AG04450 (cell line): Measurements from ENCODE around the gene KHDC3L. TPM values are rescaled to one million over a fixed set of nuclear protein-coding genes. Genes with fewer than 3 reads are reported as not detected.

Experiments
- CTCF ChIA-PET: fragments of 300-600, 350-600 bp; formaldehyde crosslinking; extraction: SDS; loops from one replicate; lab custom pipeline; 2022; ENCODE audit warnings: antibody characterized with exemption, inconsistent platforms; lab: Charles Lee
- POLR2A ChIA-PET: fragments of 350-600 bp; formaldehyde crosslinking; extraction: SDS; loops from one replicate; lab custom pipeline; 2021; ENCODE audit warnings: antibody characterized with exemption, inconsistent platforms; lab: Yijun Ruan, JAX
- DNase-seq: peaks from one replicate; pipeline ENCODE4 v3.0.0-alpha.2; 2011; ENCODE audit warnings: low read depth, low spot score
- H3K27ac ChIP-seq: one replicate; pipeline ENCODE4 v1.5.1; 2012; ENCODE audit warnings: low read depth, low read length, control low read depth
- H3K27me3 ChIP-seq: one replicate; pipeline ENCODE4 v1.6.0; 2012; ENCODE audit warnings: low read length; ENCODE audit not compliant: control insufficient read depth, insufficient read depth
- H3K4me3 ChIP-seq: 2 replicates; pipeline ENCODE4 v1.5.1; 2011; ENCODE audit warnings: mild to moderate bottlenecking, low read depth, low read length, control low read depth
- H3K9me3 ChIP-seq: 2 replicates; pipeline ENCODE4 v1.5.1; 2012; ENCODE audit warnings: low read length; ENCODE audit not compliant: control insufficient read depth, insufficient read depth
- CTCF ChIP-seq: IDR thresholded peaks from 2 replicates; pipeline ENCODE4 v1.5.1; 2011; ENCODE audit warnings: low read depth, low read length, control low read depth, inconsistent platforms
- polyA plus RNA-seq: library from polyadenylated mRNA; depleted of rRNA; stranded (reverse); fragments of >200 nt; gene quantifications from 2 replicates; pipeline ENCODE4 v1.2.3, GENCODE V29; 2011

Gene KHDC3L
- polyA plus RNA-seq, 1 experiment = not detected

GRCh38 chr6:73328790-73329189 lies 33.7 kb upstream of the KHDC3L start:
- H3K4me3 ChIP-seq = no peak overlapping the region
- POLR2A ChIA-PET = no interaction called here
- no peaks in the 10 kb centered on the region for H3K9me3 ChIP-seq
- CTCF ChIA-PET = interaction anchor here (1.0 to 8.1 kb wide), 10 partner anchors 10 to 917 kb away, joined by 3 to 191 read pairs (median 9); no protein-coding TSS in a partner anchor
- H3K27me3 ChIP-seq = no peaks in the 10 kb centered on the region
- DNase-seq = no peak
- H3K27ac ChIP-seq = no peak overlapping the region
- TF ChIP-seq CTCF = no peak

- DNase-seq = no peak
- POLR2A ChIA-PET = no interaction called here
- no peak for TF ChIP-seq CTCF
- no peak overlapping the region for H3K27ac ChIP-seq
- CTCF ChIA-PET = interaction anchor here (1.3 to 8.1 kb wide), 6 partner anchors 12 to 918 kb away, joined by 4 to 191 read pairs (median 18); no protein-coding TSS in a partner anchor
- no peak overlapping the region for H3K4me3 ChIP-seq
- no peaks in the 10 kb centered on the region for H3K9me3 ChIP-seq
- no peaks in the 10 kb centered on the region for H3K27me3 ChIP-seq
Observed at GRCh38 chr6:73329201-73329600, 33.3 kb upstream of the KHDC3L start.

- ChIA-PET POLR2A (no interaction called here), CTCF (interaction anchor here (1.2 to 1.6 kb wide), 4 partner anchors 11 to 53 kb away, joined by 3 to 4 read pairs (median 4); no protein-coding TSS in a partner anchor)
- no peak for DNase-seq
- Histone ChIP-seq H3K27me3 (peaks cover 4% of the 10 kb centered on the region), H3K9me3 (no peaks in the 10 kb centered on the region), H3K4me3 (no peak overlapping the region), H3K27ac (no peak overlapping the region)
- TF ChIP-seq CTCF = no peak
Observed at GRCh38 chr6:73339340-73339739, 23.1 kb upstream of the KHDC3L start.

- Histone ChIP-seq H3K9me3 (no peaks in the 10 kb centered on the region), H3K4me3 (no peak overlapping the region), H3K27ac (no peak overlapping the region), H3K27me3 (peaks cover 4% of the 10 kb centered on the region)
- DNase-seq = no peak
- ChIA-PET CTCF (no interaction called here), POLR2A (no interaction called here)
- TF ChIP-seq CTCF = no peak
Observed at GRCh38 chr6:73340048-73340447, 22.4 kb upstream of the KHDC3L start.

- POLR2A ChIA-PET = no interaction called here
Observed at GRCh38 chr6:73341335-73341734, 21.1 kb upstream of the KHDC3L start.

More at GRCh38 chr6:73341335-73341734, 21.1 kb upstream of the KHDC3L start:
- Histone ChIP-seq H3K27ac (no peak overlapping the region), H3K27me3 (peaks cover 4% of the 10 kb centered on the region), H3K4me3 (no peak overlapping the region), H3K9me3 (no peaks in the 10 kb centered on the region)
- CTCF ChIA-PET = no interaction called here
- DNase-seq = no peak
- no peak for TF ChIP-seq CTCF
